SU-DHL-6 (cell line): ENCODE measurements around the gene RBL1.
"Not testable (repeated sequence)": the region's sequence is repeated elsewhere in the genome, so short reads cannot be mapped to it uniquely, and the experiment has no call there.

Experiments
- EZH2phosphoT487 ChIP-seq: fragments of 200-600 bp; sonication (generic), shearing (Covaris generic); conservative IDR thresholded peaks from 2 replicates; pipeline ENCODE4 v1.6.1; 2018; ENCODE audit warnings: mild to moderate bottlenecking, antibody characterized with exemption, low read length, moderate library complexity, mixed read lengths
- TF ChIP-seq, protein P1 (sequence below): fragments of 200-600 bp; sonication (generic); IDR thresholded peaks from one replicate; pipeline ENCODE4 v1.5.1; 2017; ENCODE audit warnings: antibody characterized with exemption, mild to moderate bottlenecking, low read length, moderate library complexity; ENCODE audit not compliant: insufficient read depth, poor library complexity, severe bottlenecking

DNA sequence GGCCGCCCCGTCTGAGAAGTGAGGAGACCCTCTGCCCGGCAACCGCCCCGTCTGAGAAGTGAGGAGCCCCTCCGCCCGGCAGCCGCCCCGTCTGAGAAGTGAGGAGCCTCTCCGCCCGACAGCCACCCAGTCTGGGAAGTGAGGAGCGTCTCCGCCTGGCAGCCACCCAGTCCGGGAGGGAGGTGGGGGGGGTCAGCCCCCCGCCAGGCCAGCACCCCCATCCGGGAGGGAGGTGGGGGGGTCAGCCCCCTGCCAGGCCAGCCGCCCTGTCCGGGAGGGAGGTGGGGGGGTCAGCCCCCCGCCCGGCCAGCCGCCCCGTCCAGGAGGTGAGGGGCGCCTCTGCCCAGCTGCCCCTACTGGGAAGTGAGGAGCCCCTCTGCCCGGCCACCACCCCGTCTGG is 26.2 kb downstream of the RBL1 start:
- not testable (repeated sequence) for TF ChIP-seq EZH2phosphoT487
- TF ChIP-seq, protein P1, sequence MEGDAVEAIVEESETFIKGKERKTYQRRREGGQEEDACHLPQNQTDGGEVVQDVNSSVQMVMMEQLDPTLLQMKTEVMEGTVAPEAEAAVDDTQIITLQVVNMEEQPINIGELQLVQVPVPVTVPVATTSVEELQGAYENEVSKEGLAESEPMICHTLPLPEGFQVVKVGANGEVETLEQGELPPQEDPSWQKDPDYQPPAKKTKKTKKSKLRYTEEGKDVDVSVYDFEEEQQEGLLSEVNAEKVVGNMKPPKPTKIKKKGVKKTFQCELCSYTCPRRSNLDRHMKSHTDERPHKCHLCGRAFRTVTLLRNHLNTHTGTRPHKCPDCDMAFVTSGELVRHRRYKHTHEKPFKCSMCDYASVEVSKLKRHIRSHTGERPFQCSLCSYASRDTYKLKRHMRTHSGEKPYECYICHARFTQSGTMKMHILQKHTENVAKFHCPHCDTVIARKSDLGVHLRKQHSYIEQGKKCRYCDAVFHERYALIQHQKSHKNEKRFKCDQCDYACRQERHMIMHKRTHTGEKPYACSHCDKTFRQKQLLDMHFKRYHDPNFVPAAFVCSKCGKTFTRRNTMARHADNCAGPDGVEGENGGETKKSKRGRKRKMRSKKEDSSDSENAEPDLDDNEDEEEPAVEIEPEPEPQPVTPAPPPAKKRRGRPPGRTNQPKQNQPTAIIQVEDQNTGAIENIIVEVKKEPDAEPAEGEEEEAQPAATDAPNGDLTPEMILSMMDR, result not testable (repeated sequence)
